CD8-positive, alpha-beta memory T cell (primary cell): ENCODE results near the gene GNMT. TPM values are rescaled to one million over a fixed set of nuclear protein-coding genes. Genes with fewer than 3 reads are reported as not detected.

Experiments used
- CTCF ChIA-PET: fragments of 350-600 bp; sonication (Branson Sonifier 250); formaldehyde crosslinking; loops from one replicate; lab custom pipeline; 2021; ENCODE audit warnings: antibody characterized with exemption; lab: Charles Lee
- POLR2A ChIA-PET: fragments of 350-600 bp; sonication (Branson Sonifier 250); formaldehyde crosslinking; loops from one replicate; lab custom pipeline; 2021; ENCODE audit warnings: antibody characterized with exemption; lab: Charles Lee
- DNase-seq, 5 donors: peaks; one replicate each; pipeline versions ENCODE4 v3.0.0 to v3.0.0-alpha.2; 2020 to 2022; ENCODE audit warnings: mixed read lengths in 1 of 5
- H3K27ac ChIP-seq: one replicate; pipeline ENCODE4 v1.7.0; 2013; ENCODE audit warnings: low read depth, mild to moderate bottlenecking, low read length, moderate library complexity
- H3K27me3 ChIP-seq: 2 replicates; pipeline ENCODE4 v1.7.0; 2013; ENCODE audit warnings: low read length, mild to moderate bottlenecking; ENCODE audit not compliant: insufficient read depth, poor library complexity, severe bottlenecking
- H3K36me3 ChIP-seq: 2 replicates; pipeline ENCODE4 v1.7.0; 2013; ENCODE audit warnings: mild to moderate bottlenecking, low read length, moderate library complexity; ENCODE audit not compliant: insufficient read depth
- H3K4me1 ChIP-seq: 2 replicates; pipeline ENCODE4 v1.7.0; 2013; ENCODE audit warnings: mild to moderate bottlenecking, low read length, moderate library complexity; ENCODE audit not compliant: insufficient read depth
- H3K4me3 ChIP-seq: 2 replicates; pipeline ENCODE4 v1.7.0; 2013; ENCODE audit warnings: mild to moderate bottlenecking, low read length
- H3K9me3 ChIP-seq: 2 replicates; pipeline ENCODE4 v1.7.0; 2013; ENCODE audit warnings: mild to moderate bottlenecking, low read length
- H3K27ac Mint-ChIP-seq, 8 donors: one replicate each; pipeline ENCODE4 v1.8.0; 2020 to 2021; ENCODE audit warnings: mixed read lengths in 8 of 8, mild to moderate bottlenecking in 6 of 8, inconsistent platforms in 3 of 8, moderate library complexity in 3 of 8
- H3K27me3 Mint-ChIP-seq, 2 donors: one replicate each; pipeline ENCODE4 v1.8.0; 2020 to 2021; ENCODE audit warnings: mixed read lengths in 2 of 2, mild to moderate bottlenecking in 1 of 2, moderate library complexity in 1 of 2
- H3K36me3 Mint-ChIP-seq, 3 donors: one replicate each; pipeline ENCODE4 v1.8.0; 2020 to 2021; ENCODE audit warnings: mixed read lengths in 3 of 3, inconsistent platforms in 1 of 3, mild to moderate bottlenecking in 1 of 3
- H3K4me1 Mint-ChIP-seq, 3 donors: one replicate each; pipeline ENCODE4 v1.8.0; 2020 to 2021; ENCODE audit warnings: mixed read lengths in 3 of 3, inconsistent platforms in 1 of 3, mild to moderate bottlenecking in 1 of 3
- H3K4me3 Mint-ChIP-seq, 7 donors: one replicate each; pipeline ENCODE4 v1.8.0; 2020 to 2021; ENCODE audit warnings: mixed read lengths in 7 of 7, mild to moderate bottlenecking in 6 of 7, moderate library complexity in 4 of 7, inconsistent platforms in 2 of 7
- H3K9me3 Mint-ChIP-seq, 5 donors: one replicate each; pipeline ENCODE4 v1.8.0; 2020 to 2022; ENCODE audit warnings: mixed read lengths in 5 of 5, mild to moderate bottlenecking in 3 of 5, moderate library complexity in 2 of 5, inconsistent platforms in 1 of 5
- polyA plus RNA-seq: library from polyadenylated mRNA; unstranded; fragments of 300-500 nt; fragmentation: Illumina TruSeq; gene quantifications from one replicate; pipeline ENCODE4 v1.2.3, GENCODE V29; 2021
- total RNA-seq, 2 experiments: library from RNA; stranded (reverse); gene quantifications; one replicate each; pipeline ENCODE4 v1.2.3, GENCODE V29; 2021

Gene GNMT
- total RNA-seq (under 1 TPM; 0.39 to 0.51 TPM), polyA plus RNA-seq (not detected)

DNA sequence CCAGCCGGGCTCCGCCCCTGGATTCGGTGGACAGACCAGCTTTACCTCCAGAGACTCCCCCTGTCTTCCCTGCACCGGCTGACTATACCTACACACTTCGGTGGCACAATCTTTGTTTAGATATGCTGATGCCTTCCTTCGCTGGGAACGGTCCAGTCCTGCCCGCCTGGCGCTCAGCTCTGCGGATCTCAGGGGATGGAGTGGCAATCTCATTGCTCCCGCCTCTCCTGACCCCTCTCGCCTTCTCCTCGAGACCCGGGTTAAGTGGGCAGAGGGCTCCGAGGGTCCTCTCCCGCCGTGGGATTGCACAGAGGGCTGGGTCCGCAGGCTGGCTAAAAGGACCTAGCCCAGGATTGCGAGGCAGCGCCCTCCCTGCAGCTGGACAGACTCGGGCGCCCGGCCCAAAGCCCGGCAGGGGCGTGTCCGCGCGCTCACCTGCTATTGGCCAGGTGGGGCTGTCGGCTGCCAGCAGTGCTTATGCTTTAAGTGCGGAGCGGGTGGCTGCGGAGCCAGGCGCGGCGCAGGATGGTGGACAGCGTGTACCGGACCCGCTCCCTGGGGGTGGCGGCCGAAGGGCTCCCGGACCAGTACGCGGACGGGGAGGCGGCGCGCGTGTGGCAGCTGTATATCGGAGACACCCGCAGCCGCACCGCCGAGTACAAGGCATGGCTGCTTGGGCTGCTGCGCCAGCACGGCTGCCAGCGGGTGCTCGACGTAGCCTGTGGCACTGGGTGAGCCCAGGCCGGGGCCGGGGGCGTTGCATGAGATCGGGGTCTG lies at the start of gene GNMT:
Gene GNMT, plus strand, starts transcription at position 512 of the 777 bp plus-strand sequence. Its CDS starts 14 bp downstream, at position 526.
- Histone ChIP-seq H3K4me1 (peaks cover 13% of the 10 kb centered on the region), H3K4me3 (peak within 1 kb of the TSS; percentile 41), H3K9me3 (no peaks in the 10 kb centered on the region), H3K27me3 (no peaks in the 10 kb centered on the region), H3K36me3 (peaks cover 4% of the 10 kb centered on the region), H3K27ac (no peak within 1 kb of the TSS)
- Mint-ChIP-seq H3K9me3 (no peaks in the 10 kb centered on the region), H3K36me3 (peaks cover 0 to 29% (median 0%) of the 10 kb centered on the region in 3 donors), H3K27me3 (no peaks in the 10 kb centered on the region), H3K4me1 (peaks cover 4 to 19% (median 18%) of the 10 kb centered on the region in 3 donors), H3K27ac (peak within 1 kb of the TSS in 2 of 8 donors; percentile 18 to 33), H3K4me3 (peak within 1 kb of the TSS; percentile 38 to 83 (median 70))
- CTCF ChIA-PET = no interaction called here
- POLR2A ChIA-PET = interaction anchor here (1.1 to 1.4 kb wide), 2 partner anchors 18 to 24 kb away, joined by 3 read pairs; partner anchors contain the start of gene PPP2R5D
- peak in 3 of 5 donors; percentile 7 to 45 (median 24) for DNase-seq

- ChIA-PET POLR2A (no interaction called here), CTCF (no interaction called here)
- H3K4me1 ChIP-seq = no peaks in the 10 kb centered on the region
- Mint-ChIP-seq H3K9me3 (no peaks in the 10 kb centered on the region), H3K27me3 (peaks cover 15 to 18% of the 10 kb centered on the region in 2 donors), H3K36me3 (no peaks in the 10 kb centered on the region), H3K27ac (peak overlapping the region in 1 of 8 donors; percentile 63), H3K4me3 (peak overlapping the region in 1 of 7 donors; percentile 56), H3K4me1 (peaks cover 0 to 3% (median 3%) of the 10 kb centered on the region in 3 donors)
- no peaks in the 10 kb centered on the region for H3K36me3 ChIP-seq
- H3K27ac ChIP-seq = no peak overlapping the region
- DNase-seq = no peak
- no peaks in the 10 kb centered on the region for H3K9me3 ChIP-seq
- H3K4me3 ChIP-seq = no peak overlapping the region
- peaks cover 8% of the 10 kb centered on the region for H3K27me3 ChIP-seq
Measured at GRCh38 chr6:42911171-42912021, 49.2 kb upstream of the GNMT start.

GRCh38 chr6:42914546-42914945 lies 46.0 kb upstream of the GNMT start:
- no peak overlapping the region for H3K4me3 ChIP-seq
- CTCF ChIA-PET = interaction anchor here (1.4 to 1.8 kb wide), 2 partner anchors 15 to 229 kb away, joined by 4 to 5 read pairs; partner anchors contain the start of gene CNPY3
- peaks cover 8% of the 10 kb centered on the region for H3K27me3 ChIP-seq
- no peak for DNase-seq
- H3K27ac Mint-ChIP-seq = no peak overlapping the region
- POLR2A ChIA-PET = interaction anchor here (1.1 kb wide), 1 partner anchor 15 kb away, joined by 5 read pairs; the partner anchor contains the start of gene CNPY3
- H3K4me1 ChIP-seq = no peaks in the 10 kb centered on the region
- no peaks in the 10 kb centered on the region for H3K36me3 Mint-ChIP-seq
- H3K9me3 Mint-ChIP-seq = no peaks in the 10 kb centered on the region
- H3K36me3 ChIP-seq = no peaks in the 10 kb centered on the region
- peaks cover 14 to 18% of the 10 kb centered on the region in 2 donors for H3K27me3 Mint-ChIP-seq
- H3K4me3 Mint-ChIP-seq = no peak overlapping the region
- no peak overlapping the region for H3K27ac ChIP-seq
- H3K4me1 Mint-ChIP-seq = peaks cover 0 to 3% (median 3%) of the 10 kb centered on the region in 3 donors
- no peaks in the 10 kb centered on the region for H3K9me3 ChIP-seq

- Histone ChIP-seq H3K9me3 (no peaks in the 10 kb centered on the region), H3K4me3 (no peak within 1 kb of the TSS), H3K27ac (no peak within 1 kb of the TSS), H3K36me3 (no peaks in the 10 kb centered on the region), H3K27me3 (peaks cover 8% of the 10 kb centered on the region), H3K4me1 (no peaks in the 10 kb centered on the region)
- CTCF ChIA-PET = interaction anchor here (0.7 to 1.3 kb wide), 2 partner anchors 12 to 14 kb away, joined by 3 read pairs; no protein-coding TSS in a partner anchor
- POLR2A ChIA-PET = interaction anchor here (1.1 kb wide), 1 partner anchor 14 kb away, joined by 5 read pairs; the partner anchor contains the start of gene CNPY3
- H3K9me3 Mint-ChIP-seq = no peaks in the 10 kb centered on the region
- H3K4me1 Mint-ChIP-seq = peaks cover 0 to 3% (median 3%) of the 10 kb centered on the region in 3 donors
- no peak within 1 kb of the TSS for H3K4me3 Mint-ChIP-seq
- no peaks in the 10 kb centered on the region for H3K36me3 Mint-ChIP-seq
- no peak for DNase-seq
- peaks cover 14 to 18% of the 10 kb centered on the region in 2 donors for H3K27me3 Mint-ChIP-seq
- peak within 1 kb of the TSS in 1 of 8 donors; percentile 17 for H3K27ac Mint-ChIP-seq
Measured at GRCh38 chr6:42915732-42916131, 44.8 kb upstream of the GNMT start, which contains the start of gene PTCRA. Gene PTCRA, plus strand, starts transcription at chr6:42916053. Its CDS starts 17 bp downstream, at chr6:42916070.

- Mint-ChIP-seq H3K36me3 (no peaks in the 10 kb centered on the region), H3K4me3 (no peak overlapping the region), H3K27ac (peak overlapping the region in 1 of 8 donors; percentile 17), H3K4me1 (peaks cover 0 to 1% (median 1%) of the 10 kb centered on the region in 3 donors), H3K9me3 (no peaks in the 10 kb centered on the region), H3K27me3 (peaks cover 10 to 14% of the 10 kb centered on the region in 2 donors)
- Histone ChIP-seq H3K27ac (no peak overlapping the region), H3K9me3 (no peaks in the 10 kb centered on the region), H3K4me1 (no peaks in the 10 kb centered on the region), H3K4me3 (no peak overlapping the region), H3K36me3 (no peaks in the 10 kb centered on the region), H3K27me3 (peaks cover 6% of the 10 kb centered on the region)
- ChIA-PET CTCF (interaction anchor here (1.3 to 1.4 kb wide), 2 partner anchors 14 to 227 kb away, joined by 3 to 5 read pairs; no protein-coding TSS in a partner anchor), POLR2A (no interaction called here)
- DNase-seq = no peak
Measured at GRCh38 chr6:42916288-42916687, 44.3 kb upstream of the GNMT start.

DNA sequence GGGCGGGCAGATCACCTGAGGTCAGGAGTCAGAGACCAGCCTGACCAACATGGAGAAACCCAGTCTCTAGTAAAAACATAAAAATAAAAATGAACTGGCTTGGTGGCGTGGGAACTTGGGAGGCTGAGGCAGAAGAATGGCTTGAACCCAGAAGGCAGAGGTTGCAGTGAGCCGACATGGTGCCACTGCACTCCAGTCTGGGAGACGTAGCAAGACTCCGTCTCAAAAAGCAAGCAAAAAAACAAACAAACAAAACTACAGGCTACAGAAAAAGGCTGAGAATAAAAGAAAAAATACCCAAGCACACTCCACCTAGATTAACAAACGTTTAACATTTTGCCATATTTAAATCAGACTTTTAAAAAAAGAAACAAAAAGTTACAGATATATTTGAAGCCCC lies 38.8 kb upstream of the GNMT start:
- ChIA-PET POLR2A (no interaction called here), CTCF (no interaction called here)
- H3K27ac Mint-ChIP-seq = peak overlapping the region in 1 of 8 donors; percentile 37
- H3K36me3 Mint-ChIP-seq = no peaks in the 10 kb centered on the region
- Histone ChIP-seq H3K4me3 (no peak overlapping the region), H3K27ac (no peak overlapping the region), H3K36me3 (no peaks in the 10 kb centered on the region), H3K9me3 (no peaks in the 10 kb centered on the region), H3K4me1 (no peaks in the 10 kb centered on the region), H3K27me3 (no peaks in the 10 kb centered on the region)
- no peak overlapping the region for H3K4me3 Mint-ChIP-seq
- DNase-seq = no peak
- no peaks in the 10 kb centered on the region for H3K4me1 Mint-ChIP-seq
- no peaks in the 10 kb centered on the region for H3K27me3 Mint-ChIP-seq
- no peaks in the 10 kb centered on the region for H3K9me3 Mint-ChIP-seq

- H3K27me3 ChIP-seq = no peaks in the 10 kb centered on the region
- no peaks in the 10 kb centered on the region for H3K9me3 ChIP-seq
- no peak overlapping the region for H3K4me3 ChIP-seq
- H3K36me3 ChIP-seq = no peaks in the 10 kb centered on the region
- no peak overlapping the region for H3K27ac Mint-ChIP-seq
- DNase-seq = no peak
- H3K4me1 Mint-ChIP-seq = peaks cover 4 to 5% (median 5%) of the 10 kb centered on the region in 3 donors
- peaks cover 0 to 1% (median 0%) of the 10 kb centered on the region in 3 donors for H3K36me3 Mint-ChIP-seq
- no peaks in the 10 kb centered on the region for H3K9me3 Mint-ChIP-seq
- H3K4me3 Mint-ChIP-seq = no peak overlapping the region
- peaks cover 7% of the 10 kb centered on the region for H3K4me1 ChIP-seq
- peak overlapping the region; percentile 4 for H3K27ac ChIP-seq
- CTCF ChIA-PET = no interaction called here
- POLR2A ChIA-PET = no interaction called here
- H3K27me3 Mint-ChIP-seq = no peaks in the 10 kb centered on the region
Measured at GRCh38 chr6:42923666-42924065, 36.9 kb upstream of the GNMT start.
